HEK293 (cell line): ENCODE results near the gene ANO7.

ENCODE experiments used
- CTCF ChIA-PET: fragments of 350-600 bp; formaldehyde crosslinking; extraction: SDS; loops from one replicate; lab custom pipeline; 2021; ENCODE audit warnings: antibody characterized with exemption; lab: Yijun Ruan, JAX
- POLR2A ChIA-PET: fragments of 300-600 bp; formaldehyde crosslinking; extraction: SDS; loops from one replicate; lab custom pipeline; 2020; ENCODE audit warnings: antibody characterized with exemption, inconsistent platforms; lab: Yijun Ruan, JAX
- H3K27ac ChIP-seq: fragments of 200-500 bp; sonication (Bioruptor generic); 2 replicates; pipeline ENCODE4 v1.5.1; 2014; ENCODE audit warnings: low read depth, low read length, control low read depth, inconsistent platforms; ENCODE audit errors: extremely low read depth
- H3K36me3 ChIP-seq, 2 experiments: fragments of 200-500 bp in 1 of 2; sonication (Bioruptor generic) in 1 of 2; 1 replicate in 1 of 2; 2 replicates in 1 of 2; pipeline ENCODE4 v1.5.1; 2014 to 2017; ENCODE audit warnings: inconsistent platforms in 2 of 2, low read length in 2 of 2; ENCODE audit not compliant: control insufficient read depth in 2 of 2, insufficient read depth in 1 of 2
- H3K4me1 ChIP-seq: fragments of 200-500 bp; sonication (Bioruptor generic); 2 replicates; pipeline ENCODE4 v1.5.1; 2014; ENCODE audit warnings: mild to moderate bottlenecking, low read length, inconsistent platforms; ENCODE audit not compliant: control insufficient read depth, insufficient read depth
- H3K4me3 ChIP-seq: 2 replicates; pipeline ENCODE4 v1.5.1; 2011; ENCODE audit warnings: low read depth, mild to moderate bottlenecking, control low read depth, low read length, moderate library complexity
- H3K9me3 ChIP-seq: fragments of 200-500 bp; sonication (Bioruptor generic); 2 replicates; pipeline ENCODE4 v1.5.1; 2014; ENCODE audit warnings: low read depth, low read length, inconsistent platforms; ENCODE audit not compliant: control insufficient read depth, insufficient read depth
- ATF2 ChIP-seq: fragments of 450-650 bp; formaldehyde crosslinking; IDR thresholded peaks from 2 replicates; pipeline ENCODE4 v1.5.1; 2016; ENCODE audit warnings: missing biosample characterization, missing genetic modification characterization, low read depth
- BCL11B ChIP-seq: fragments of 450-650 bp; formaldehyde crosslinking; IDR thresholded peaks from 2 replicates; pipeline ENCODE4 v1.5.1; 2016; ENCODE audit warnings: low read depth, missing biosample characterization, missing genetic modification characterization
- BCL6B ChIP-seq: fragments of 450-650 bp; formaldehyde crosslinking; IDR thresholded peaks from 2 replicates; pipeline ENCODE4 v1.5.1; 2017; ENCODE audit warnings: missing biosample characterization, missing genetic modification characterization
- OVOL3 ChIP-seq: fragments of 450-650 bp; formaldehyde crosslinking; IDR thresholded peaks from 2 replicates; pipeline ENCODE4 v1.5.1; 2016; ENCODE audit warnings: missing biosample characterization, missing genetic modification characterization
- PRDM2 ChIP-seq: fragments of 450-650 bp; formaldehyde crosslinking; IDR thresholded peaks from 2 replicates; pipeline ENCODE4 v1.5.1; 2016; ENCODE audit warnings: missing biosample characterization, missing genetic modification characterization, borderline replicate concordance
- SCRT1 ChIP-seq: fragments of 450-650 bp; formaldehyde crosslinking; IDR thresholded peaks from 2 replicates; pipeline ENCODE4 v1.5.1; 2016; ENCODE audit warnings: missing biosample characterization, missing genetic modification characterization, borderline replicate concordance
- SP3 ChIP-seq: fragments of 450-650 bp; formaldehyde crosslinking; IDR thresholded peaks from 2 replicates; pipeline ENCODE4 v1.5.1; 2016; ENCODE audit warnings: missing biosample characterization, missing genetic modification characterization
- SP7 ChIP-seq: fragments of 450-650 bp; formaldehyde crosslinking; IDR thresholded peaks from 2 replicates; pipeline ENCODE4 v1.5.1; 2016; ENCODE audit warnings: missing biosample characterization, missing genetic modification characterization
- ZFHX2 ChIP-seq: fragments of 450-650 bp; formaldehyde crosslinking; conservative IDR thresholded peaks from 2 replicates; pipeline ENCODE4 v1.5.1; 2016; ENCODE audit warnings: missing biosample characterization, missing genetic modification characterization
- ZFP3 ChIP-seq: fragments of 450-650 bp; formaldehyde crosslinking; IDR thresholded peaks from 2 replicates; pipeline ENCODE4 v1.5.1; 2016; ENCODE audit warnings: low read depth, missing biosample characterization, missing genetic modification characterization
- ZNF202 ChIP-seq: fragments of 450-650 bp; formaldehyde crosslinking; IDR thresholded peaks from 2 replicates; pipeline ENCODE4 v1.5.1; 2016; ENCODE audit warnings: missing biosample characterization, missing genetic modification characterization, borderline replicate concordance
- ZNF423 ChIP-seq: fragments of 450-650 bp; formaldehyde crosslinking; IDR thresholded peaks from 2 replicates; pipeline ENCODE4 v1.5.1; 2016; ENCODE audit warnings: missing biosample characterization, missing genetic modification characterization
- ZNF501 ChIP-seq: fragments of 450-650 bp; formaldehyde crosslinking; IDR thresholded peaks from 2 replicates; pipeline ENCODE4 v1.5.1; 2016; ENCODE audit warnings: missing biosample characterization, missing genetic modification characterization
- ZNF600 ChIP-seq: fragments of 450-650 bp; formaldehyde crosslinking; IDR thresholded peaks from 2 replicates; pipeline ENCODE4 v1.5.1; 2016; ENCODE audit warnings: missing biosample characterization, missing genetic modification characterization
- ZNF654 ChIP-seq: fragments of 450-650 bp; formaldehyde crosslinking; IDR thresholded peaks from 2 replicates; pipeline ENCODE4 v1.5.1; 2016; ENCODE audit warnings: low read depth, missing biosample characterization, missing genetic modification characterization
- TF ChIP-seq, protein P1 (sequence below): fragments of 450-650 bp; formaldehyde crosslinking; conservative IDR thresholded peaks from 2 replicates; pipeline ENCODE4 v1.5.1; 2016; ENCODE audit warnings: low read depth, missing biosample characterization, missing genetic modification characterization
- TF ChIP-seq, protein P2 (sequence below): fragments of 450-650 bp; formaldehyde crosslinking; IDR thresholded peaks from 2 replicates; pipeline ENCODE4 v1.5.1; 2016; ENCODE audit warnings: missing biosample characterization, missing genetic modification characterization

The ANO7 gene

DNA sequence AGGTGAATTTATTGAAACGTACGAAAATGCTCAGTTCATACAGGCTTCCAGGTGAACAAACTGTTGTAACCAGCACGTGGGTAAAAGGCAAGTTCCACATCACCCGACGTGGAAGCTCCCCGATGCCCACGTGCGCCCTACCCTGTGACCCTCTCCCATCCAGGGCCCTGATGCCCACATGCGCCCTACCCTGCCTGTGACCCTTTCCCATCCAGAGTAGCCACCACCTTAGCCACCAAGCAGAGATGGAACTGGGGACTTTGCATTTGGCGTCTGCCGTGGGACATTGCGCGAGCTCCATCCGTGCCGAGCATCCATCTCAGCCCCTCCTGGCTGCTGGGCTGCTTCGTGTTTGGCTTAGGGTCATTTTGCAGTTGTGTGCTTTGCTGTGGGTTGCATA lies 37.5 kb downstream of the ANO7 start (continued):
- no peak for TF ChIP-seq PRDM2 (tag by site-specific recombination)
- no peak for TF ChIP-seq OVOL3 (tag by site-specific recombination)
- TF ChIP-seq BCL11B (tag by site-specific recombination) = no peak
- no peak for TF ChIP-seq BCL6B (tag by site-specific recombination)
- TF ChIP-seq ATF2 (tag by site-specific recombination) = no peak
- TF ChIP-seq SCRT1 = no peak
- TF ChIP-seq ZNF654 (tag by site-specific recombination) = no peak
- no peak for TF ChIP-seq ZFP3 (tag by site-specific recombination)
- no peak for TF ChIP-seq ZNF600 (tag by site-specific recombination)

GRCh38 chr2:241226723-241227572 lies 38.5 kb downstream of the ANO7 start:
- TF ChIP-seq, protein P1, sequence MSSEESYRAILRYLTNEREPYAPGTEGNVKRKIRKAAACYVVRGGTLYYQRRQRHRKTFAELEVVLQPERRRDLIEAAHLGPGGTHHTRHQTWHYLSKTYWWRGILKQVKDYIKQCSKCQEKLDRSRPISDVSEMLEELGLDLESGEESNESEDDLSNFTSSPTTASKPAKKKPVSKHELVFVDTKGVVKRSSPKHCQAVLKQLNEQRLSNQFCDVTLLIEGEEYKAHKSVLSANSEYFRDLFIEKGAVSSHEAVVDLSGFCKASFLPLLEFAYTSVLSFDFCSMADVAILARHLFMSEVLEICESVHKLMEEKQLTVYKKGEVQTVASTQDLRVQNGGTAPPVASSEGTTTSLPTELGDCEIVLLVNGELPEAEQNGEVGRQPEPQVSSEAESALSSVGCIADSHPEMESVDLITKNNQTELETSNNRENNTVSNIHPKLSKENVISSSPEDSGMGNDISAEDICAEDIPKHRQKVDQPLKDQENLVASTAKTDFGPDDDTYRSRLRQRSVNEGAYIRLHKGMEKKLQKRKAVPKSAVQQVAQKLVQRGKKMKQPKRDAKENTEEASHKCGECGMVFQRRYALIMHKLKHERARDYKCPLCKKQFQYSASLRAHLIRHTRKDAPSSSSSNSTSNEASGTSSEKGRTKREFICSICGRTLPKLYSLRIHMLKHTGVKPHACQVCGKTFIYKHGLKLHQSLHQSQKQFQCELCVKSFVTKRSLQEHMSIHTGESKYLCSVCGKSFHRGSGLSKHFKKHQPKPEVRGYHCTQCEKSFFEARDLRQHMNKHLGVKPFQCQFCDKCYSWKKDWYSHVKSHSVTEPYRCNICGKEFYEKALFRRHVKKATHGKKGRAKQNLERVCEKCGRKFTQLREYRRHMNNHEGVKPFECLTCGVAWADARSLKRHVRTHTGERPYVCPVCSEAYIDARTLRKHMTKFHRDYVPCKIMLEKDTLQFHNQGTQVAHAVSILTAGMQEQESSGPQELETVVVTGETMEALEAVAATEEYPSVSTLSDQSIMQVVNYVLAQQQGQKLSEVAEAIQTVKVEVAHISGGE (tag by site-specific recombination) = no peak
- TF ChIP-seq ATF2 (tag by site-specific recombination) (no peak), ZNF202 (no peak), SP3 (no peak), SP7 (tag by site-specific recombination) (no peak), ZNF501 (tag by site-specific recombination) (no peak), ZNF423 (no peak), ZFHX2 (tag by site-specific recombination) (no peak)
- TF ChIP-seq, protein P2, sequence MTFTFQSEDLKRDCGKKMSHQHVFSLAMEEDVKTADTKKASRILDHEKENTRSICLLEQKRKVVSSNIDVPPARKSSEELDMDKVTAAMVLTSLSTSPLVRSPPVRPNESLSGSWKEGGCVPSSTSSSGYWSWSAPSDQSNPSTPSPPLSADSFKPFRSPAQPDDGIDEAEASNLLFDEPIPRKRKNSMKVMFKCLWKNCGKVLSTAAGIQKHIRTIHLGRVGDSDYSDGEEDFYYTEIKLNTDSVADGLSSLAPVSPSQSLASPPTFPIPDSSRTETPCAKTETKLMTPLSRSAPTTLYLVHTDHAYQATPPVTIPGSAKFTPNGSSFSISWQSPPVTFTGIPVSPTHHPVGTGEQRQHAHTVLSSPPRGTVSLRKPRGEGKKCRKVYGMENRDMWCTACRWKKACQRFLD (tag by site-specific recombination) = no peak
- Histone ChIP-seq H3K4me1 (no peaks in the 10 kb centered on the region), H3K9me3 (no peaks in the 10 kb centered on the region), H3K36me3 (peaks cover 11 to 68% of the 10 kb centered on the region in 2 experiments; a peak in 2 of 3 replicates), H3K27ac (no peak overlapping the region), H3K4me3 (no peak overlapping the region)
- ChIA-PET POLR2A (interaction anchor here (1.0 kb wide), 1 partner anchor 8 kb away, joined by 3 read pairs; no protein-coding TSS in a partner anchor), CTCF (no interaction called here)
